ENCODE results near the gene KCNK3. TPM values are rescaled to one million over a fixed set of nuclear protein-coding genes. Genes with fewer than 3 reads are reported as not detected.

Gene KCNK3
- total RNA-seq, 1 experiment from 2014 or later: 32.8 TPM

- Histone ChIP-seq H3K4me1 (ENCODE audit: control insufficient read depth, insufficient read depth, low read length) (no peaks in the 10 kb centered on the region), H3K27ac (ENCODE audit: low read length) (no peak overlapping the region), H3K36me3 (ENCODE audit: control insufficient read depth, insufficient read depth, low read length) (no peaks in the 10 kb centered on the region), H3K4me3 (ENCODE audit: low read depth in 2 of 2, low read length in 2 of 2) (no peak overlapping the region), H3K9me3 (ENCODE audit: control insufficient read depth, insufficient read depth, low read depth, low read length) (no peaks in the 10 kb centered on the region), H3K27me3 (ENCODE audit: control insufficient read depth, insufficient read depth, low read length) (peaks cover 2% of the 10 kb centered on the region; the same call in 1 of the 2 replicates)
- CTCF ChIA-PET: no interaction called here
- DNase-seq (ENCODE audit: low read depth, low spot score) (no peak), ATAC-seq (no peak)
- no peak for TF ChIP-seq POLR2AphosphoS5 (IDR thresholded peaks at IDR 0.05; ENCODE audit: low read depth, low read length)
- no peak for TF ChIP-seq TCF7L2 (IDR thresholded peaks at IDR 0.05; ENCODE audit: low read depth, low read length)
- TF ChIP-seq, protein P1, sequence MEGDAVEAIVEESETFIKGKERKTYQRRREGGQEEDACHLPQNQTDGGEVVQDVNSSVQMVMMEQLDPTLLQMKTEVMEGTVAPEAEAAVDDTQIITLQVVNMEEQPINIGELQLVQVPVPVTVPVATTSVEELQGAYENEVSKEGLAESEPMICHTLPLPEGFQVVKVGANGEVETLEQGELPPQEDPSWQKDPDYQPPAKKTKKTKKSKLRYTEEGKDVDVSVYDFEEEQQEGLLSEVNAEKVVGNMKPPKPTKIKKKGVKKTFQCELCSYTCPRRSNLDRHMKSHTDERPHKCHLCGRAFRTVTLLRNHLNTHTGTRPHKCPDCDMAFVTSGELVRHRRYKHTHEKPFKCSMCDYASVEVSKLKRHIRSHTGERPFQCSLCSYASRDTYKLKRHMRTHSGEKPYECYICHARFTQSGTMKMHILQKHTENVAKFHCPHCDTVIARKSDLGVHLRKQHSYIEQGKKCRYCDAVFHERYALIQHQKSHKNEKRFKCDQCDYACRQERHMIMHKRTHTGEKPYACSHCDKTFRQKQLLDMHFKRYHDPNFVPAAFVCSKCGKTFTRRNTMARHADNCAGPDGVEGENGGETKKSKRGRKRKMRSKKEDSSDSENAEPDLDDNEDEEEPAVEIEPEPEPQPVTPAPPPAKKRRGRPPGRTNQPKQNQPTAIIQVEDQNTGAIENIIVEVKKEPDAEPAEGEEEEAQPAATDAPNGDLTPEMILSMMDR (IDR thresholded peaks at IDR 0.05): no peak
- no peak for TF ChIP-seq SIN3A (IDR thresholded peaks at IDR 0.05; ENCODE audit: borderline replicate concordance, insufficient read depth, low read depth, low read length)
- TF ChIP-seq, protein P2, sequence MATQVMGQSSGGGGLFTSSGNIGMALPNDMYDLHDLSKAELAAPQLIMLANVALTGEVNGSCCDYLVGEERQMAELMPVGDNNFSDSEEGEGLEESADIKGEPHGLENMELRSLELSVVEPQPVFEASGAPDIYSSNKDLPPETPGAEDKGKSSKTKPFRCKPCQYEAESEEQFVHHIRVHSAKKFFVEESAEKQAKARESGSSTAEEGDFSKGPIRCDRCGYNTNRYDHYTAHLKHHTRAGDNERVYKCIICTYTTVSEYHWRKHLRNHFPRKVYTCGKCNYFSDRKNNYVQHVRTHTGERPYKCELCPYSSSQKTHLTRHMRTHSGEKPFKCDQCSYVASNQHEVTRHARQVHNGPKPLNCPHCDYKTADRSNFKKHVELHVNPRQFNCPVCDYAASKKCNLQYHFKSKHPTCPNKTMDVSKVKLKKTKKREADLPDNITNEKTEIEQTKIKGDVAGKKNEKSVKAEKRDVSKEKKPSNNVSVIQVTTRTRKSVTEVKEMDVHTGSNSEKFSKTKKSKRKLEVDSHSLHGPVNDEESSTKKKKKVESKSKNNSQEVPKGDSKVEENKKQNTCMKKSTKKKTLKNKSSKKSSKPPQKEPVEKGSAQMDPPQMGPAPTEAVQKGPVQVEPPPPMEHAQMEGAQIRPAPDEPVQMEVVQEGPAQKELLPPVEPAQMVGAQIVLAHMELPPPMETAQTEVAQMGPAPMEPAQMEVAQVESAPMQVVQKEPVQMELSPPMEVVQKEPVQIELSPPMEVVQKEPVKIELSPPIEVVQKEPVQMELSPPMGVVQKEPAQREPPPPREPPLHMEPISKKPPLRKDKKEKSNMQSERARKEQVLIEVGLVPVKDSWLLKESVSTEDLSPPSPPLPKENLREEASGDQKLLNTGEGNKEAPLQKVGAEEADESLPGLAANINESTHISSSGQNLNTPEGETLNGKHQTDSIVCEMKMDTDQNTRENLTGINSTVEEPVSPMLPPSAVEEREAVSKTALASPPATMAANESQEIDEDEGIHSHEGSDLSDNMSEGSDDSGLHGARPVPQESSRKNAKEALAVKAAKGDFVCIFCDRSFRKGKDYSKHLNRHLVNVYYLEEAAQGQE (IDR thresholded peaks at IDR 0.05; ENCODE audit: insufficient read depth in 1 of 2, low read depth in 2 of 2, low read length in 1 of 2): no peak
- in situ Hi-C loops (cut with HindIII; ENCODE audit: low pct_unique_long_range_greater_than_20kb, low sequenced_read_pairs) (no loop called here), intact Hi-C loops (cut with micrococcal nuclease; ENCODE audit: unreplicated experiment) (no loop called here)
- POLR2A ChIA-PET: no interaction called here
- no TSS peak for BruUV-seq (replicated peaks)
These were observed 21.5 kb upstream of the KCNK3 start for GRCh38 chr2:26670931-26671460.

GRCh38 chr2:26671691-26672090 lies 20.8 kb upstream of the KCNK3 start:
- POLR2A ChIA-PET: no interaction called here
- H3K36me3 ChIP-seq (ENCODE audit: control insufficient read depth, insufficient read depth, low read length): no peaks in the 10 kb centered on the region
- no peaks in the 10 kb centered on the region for H3K9me3 ChIP-seq (ENCODE audit: control insufficient read depth, insufficient read depth, low read depth, low read length)
- no peaks in the 10 kb centered on the region for H3K4me1 ChIP-seq (ENCODE audit: control insufficient read depth, insufficient read depth, low read length)
- no peak overlapping the region for H3K27ac ChIP-seq (ENCODE audit: low read length)
- intact Hi-C loops (cut with micrococcal nuclease; ENCODE audit: unreplicated experiment): no loop called here
- CTCF ChIA-PET: no interaction called here
- H3K4me3 ChIP-seq (ENCODE audit: low read depth in 2 of 2, low read length in 2 of 2): no peak overlapping the region
- ATAC-seq (no peak), DNase-seq (ENCODE audit: low read depth, low spot score) (no peak)
- peaks cover 2% of the 10 kb centered on the region; the same call in 1 of the 2 replicates for H3K27me3 ChIP-seq (ENCODE audit: control insufficient read depth, insufficient read depth, low read length)
- in situ Hi-C loops (cut with HindIII; ENCODE audit: low pct_unique_long_range_greater_than_20kb, low sequenced_read_pairs): no loop called here
- TF ChIP-seq TCF7L2 (IDR thresholded peaks at IDR 0.05; ENCODE audit: low read depth, low read length) (no peak), SIN3A (IDR thresholded peaks at IDR 0.05; ENCODE audit: borderline replicate concordance, insufficient read depth, low read depth, low read length) (no peak), POLR2AphosphoS5 (IDR thresholded peaks at IDR 0.05; ENCODE audit: low read depth, low read length) (no peak)
- TF ChIP-seq, protein P2 (IDR thresholded peaks at IDR 0.05; ENCODE audit: insufficient read depth in 1 of 2, low read depth in 2 of 2, low read length in 1 of 2): no peak
- TF ChIP-seq, protein P1 (IDR thresholded peaks at IDR 0.05): no peak
- BruUV-seq (replicated peaks): no TSS peak
